B cell (primary cell): ENCODE data around the gene DLGAP4.

Source experiments
- CTCF ChIP-seq: fragments of 200-600 bp; IDR thresholded peaks from one replicate; pipeline ENCODE4 v1.8.0; 2022; ENCODE audit warnings: antibody characterized with exemption, mild to moderate bottlenecking
- EZH2 ChIP-seq: IDR thresholded peaks from 2 replicates; pipeline ENCODE4 v1.6.1; 2012; ENCODE audit warnings: borderline replicate concordance, low read depth, mild to moderate bottlenecking, moderate library complexity, low read length; ENCODE audit not compliant: insufficient read depth, poor library complexity, severe bottlenecking

GRCh38 chr20:36317675-36318074 lies 11.5 kb downstream of the DLGAP4 start:
- TF ChIP-seq CTCF = no peak
- no peak for TF ChIP-seq EZH2
